Neural crest cell (in vitro differentiated cells): ENCODE results near the gene VPS18. TPM values are rescaled to one million over a fixed set of nuclear protein-coding genes. Genes with fewer than 3 reads are reported as not detected.

Experiments
- DNase-seq: peaks from one replicate; pipeline ENCODE4 v3.0.0; 2021; ENCODE audit warnings: low read depth, mixed read lengths, low spot score
- H3K27ac Mint-ChIP-seq: one replicate; pipeline ENCODE4 v1.8.0; 2021; ENCODE audit warnings: mild to moderate bottlenecking, mixed read lengths; ENCODE audit not compliant: unreplicated experiment
- H3K27me3 Mint-ChIP-seq: 2 replicates; pipeline ENCODE4 v1.8.0; 2021; ENCODE audit warnings: low read depth, mild to moderate bottlenecking, mixed read lengths
- H3K36me3 Mint-ChIP-seq: 2 replicates; pipeline ENCODE4 v1.8.0; 2021; ENCODE audit warnings: low read depth, mild to moderate bottlenecking, mixed read lengths
- H3K4me1 Mint-ChIP-seq: 2 replicates; pipeline ENCODE4 v1.8.0; 2021; ENCODE audit warnings: mixed read lengths
- H3K4me3 Mint-ChIP-seq: one replicate; pipeline ENCODE4 v1.8.0; 2021; ENCODE audit warnings: mild to moderate bottlenecking, mixed read lengths
- H3K9me3 Mint-ChIP-seq: 2 replicates; pipeline ENCODE4 v1.8.0; 2021; ENCODE audit warnings: mixed read lengths
- CTCF ChIP-seq: fragments of 200-600 bp; sonication (generic); conservative IDR thresholded peaks from 2 replicates; pipeline ENCODE4 v1.5.0; 2021; ENCODE audit warnings: antibody characterized with exemption, mild to moderate bottlenecking
- total RNA-seq: library from RNA; stranded (reverse); gene quantifications from 2 replicates; pipeline ENCODE4 v1.2.1, GENCODE V29; 2021

Gene VPS18
- total RNA-seq, 1 donor from 2014 or later = 28.2 TPM

- H3K4me1 Mint-ChIP-seq = peaks cover 18% of the 10 kb centered on the region
- H3K4me3 Mint-ChIP-seq = no peak overlapping the region
- TF ChIP-seq CTCF = no peak
- H3K27me3 Mint-ChIP-seq = peaks cover 56% of the 10 kb centered on the region
- H3K27ac Mint-ChIP-seq = no peak overlapping the region
- no peaks in the 10 kb centered on the region for H3K36me3 Mint-ChIP-seq
- no peaks in the 10 kb centered on the region for H3K9me3 Mint-ChIP-seq
- DNase-seq = no peak
These were observed 40.2 kb downstream of the VPS18 start for GRCh38 chr15:40934457-40934856.

DNA sequence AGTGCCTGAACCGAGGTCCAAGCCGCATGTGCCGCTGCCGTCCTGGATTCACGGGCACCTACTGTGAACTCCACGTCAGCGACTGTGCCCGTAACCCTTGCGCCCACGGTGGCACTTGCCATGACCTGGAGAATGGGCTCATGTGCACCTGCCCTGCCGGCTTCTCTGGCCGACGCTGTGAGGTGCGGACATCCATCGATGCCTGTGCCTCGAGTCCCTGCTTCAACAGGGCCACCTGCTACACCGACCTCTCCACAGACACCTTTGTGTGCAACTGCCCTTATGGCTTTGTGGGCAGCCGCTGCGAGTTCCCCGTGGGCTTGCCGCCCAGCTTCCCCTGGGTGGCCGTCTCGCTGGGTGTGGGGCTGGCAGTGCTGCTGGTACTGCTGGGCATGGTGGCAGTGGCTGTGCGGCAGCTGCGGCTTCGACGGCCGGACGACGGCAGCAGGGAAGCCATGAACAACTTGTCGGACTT is 42.0 kb downstream of the VPS18 start:
- no peaks in the 10 kb centered on the region for H3K36me3 Mint-ChIP-seq
- no peak for TF ChIP-seq CTCF
- no peak overlapping the region for H3K27ac Mint-ChIP-seq
- no peak overlapping the region for H3K4me3 Mint-ChIP-seq
- no peak for DNase-seq
- peaks cover 15% of the 10 kb centered on the region for H3K4me1 Mint-ChIP-seq
- no peaks in the 10 kb centered on the region for H3K9me3 Mint-ChIP-seq
- H3K27me3 Mint-ChIP-seq = peaks cover 43% of the 10 kb centered on the region

- no peak for DNase-seq
- no peak for TF ChIP-seq CTCF
- no peak overlapping the region for H3K27ac Mint-ChIP-seq
- H3K27me3 Mint-ChIP-seq = peaks cover 36% of the 10 kb centered on the region
- H3K36me3 Mint-ChIP-seq = no peaks in the 10 kb centered on the region
- no peak overlapping the region for H3K4me3 Mint-ChIP-seq
- peaks cover 14% of the 10 kb centered on the region for H3K4me1 Mint-ChIP-seq
- no peaks in the 10 kb centered on the region for H3K9me3 Mint-ChIP-seq
These were observed 42.7 kb downstream of the VPS18 start for GRCh38 chr15:40936709-40937666.

GRCh38 chr15:40937762-40938535 is 43.7 kb downstream of the VPS18 start:
- peak; percentile 34 for TF ChIP-seq CTCF
- DNase-seq = no peak
- Mint-ChIP-seq H3K36me3 (no peaks in the 10 kb centered on the region), H3K27ac (no peak overlapping the region), H3K4me3 (no peak overlapping the region), H3K4me1 (peaks cover 21% of the 10 kb centered on the region), H3K9me3 (no peaks in the 10 kb centered on the region), H3K27me3 (peaks cover 30% of the 10 kb centered on the region)

GRCh38 chr15:40938536-40938870 is 44.3 kb downstream of the VPS18 start:
- Mint-ChIP-seq H3K36me3 (no peaks in the 10 kb centered on the region), H3K4me1 (peaks cover 23% of the 10 kb centered on the region), H3K27ac (no peak overlapping the region), H3K9me3 (no peaks in the 10 kb centered on the region), H3K27me3 (peaks cover 25% of the 10 kb centered on the region), H3K4me3 (no peak overlapping the region)
- TF ChIP-seq CTCF = no peak
- no peak for DNase-seq
